ENCODE data around the gene SSR4. TPM values are rescaled to one million over a fixed set of nuclear protein-coding genes. Genes with fewer than 3 reads are reported as not detected.

SSR4 gene
- total and polyA plus RNA-seq, 12 donors, result 162 to 1,349 (median 366) TPM

DNA sequence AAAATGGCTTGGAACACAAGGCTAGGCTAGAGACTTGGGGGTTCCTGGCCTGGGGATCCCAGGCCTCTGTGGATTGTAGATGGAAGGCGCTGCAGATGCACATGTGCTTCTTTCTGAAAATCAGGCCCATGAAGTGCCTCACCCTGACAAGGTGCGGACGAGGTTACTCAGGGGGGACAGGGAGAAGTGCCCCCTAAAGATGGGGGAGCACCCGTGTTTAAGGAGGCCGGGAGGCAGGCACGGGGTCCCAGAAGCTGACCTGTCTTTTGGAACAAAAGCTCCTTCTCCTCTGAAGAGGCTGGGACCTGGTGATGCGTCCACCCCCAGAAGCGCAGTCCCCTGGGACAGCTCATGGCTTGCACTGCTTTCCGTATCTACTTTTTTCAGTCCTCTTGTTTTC lies 33.4 kb downstream of the SSR4 start:
- no peaks in the 10 kb centered on the region for H3K4me1 ChIP-seq (replicated peaks in 1 of 2)
- H3K9me3 ChIP-seq (replicated peaks in 1 of 3), result no peaks in the 10 kb centered on the region
- no peak for TF ChIP-seq POLR2A (IDR thresholded peaks at IDR 0.05)
- TF ChIP-seq, protein P1, sequence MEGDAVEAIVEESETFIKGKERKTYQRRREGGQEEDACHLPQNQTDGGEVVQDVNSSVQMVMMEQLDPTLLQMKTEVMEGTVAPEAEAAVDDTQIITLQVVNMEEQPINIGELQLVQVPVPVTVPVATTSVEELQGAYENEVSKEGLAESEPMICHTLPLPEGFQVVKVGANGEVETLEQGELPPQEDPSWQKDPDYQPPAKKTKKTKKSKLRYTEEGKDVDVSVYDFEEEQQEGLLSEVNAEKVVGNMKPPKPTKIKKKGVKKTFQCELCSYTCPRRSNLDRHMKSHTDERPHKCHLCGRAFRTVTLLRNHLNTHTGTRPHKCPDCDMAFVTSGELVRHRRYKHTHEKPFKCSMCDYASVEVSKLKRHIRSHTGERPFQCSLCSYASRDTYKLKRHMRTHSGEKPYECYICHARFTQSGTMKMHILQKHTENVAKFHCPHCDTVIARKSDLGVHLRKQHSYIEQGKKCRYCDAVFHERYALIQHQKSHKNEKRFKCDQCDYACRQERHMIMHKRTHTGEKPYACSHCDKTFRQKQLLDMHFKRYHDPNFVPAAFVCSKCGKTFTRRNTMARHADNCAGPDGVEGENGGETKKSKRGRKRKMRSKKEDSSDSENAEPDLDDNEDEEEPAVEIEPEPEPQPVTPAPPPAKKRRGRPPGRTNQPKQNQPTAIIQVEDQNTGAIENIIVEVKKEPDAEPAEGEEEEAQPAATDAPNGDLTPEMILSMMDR (IDR thresholded peaks at IDR 0.05), result no peak
- WGBS, 4 donors, result 57 to 100% (median 81%) methylated on average over 1 to 9 of the region's 9 CpGs
- DNase-seq, result no peak
- no peak overlapping the region for H3K27ac ChIP-seq
- H3K4me3 ChIP-seq, result no peak overlapping the region
- no peaks in the 10 kb centered on the region for H3K36me3 ChIP-seq (replicated peaks in 1 of 2)
- intact Hi-C loops (cut with DNase I), result no loop called here
- H3K27me3 ChIP-seq, result peaks cover 45% of the 10 kb centered on the region

DNA sequence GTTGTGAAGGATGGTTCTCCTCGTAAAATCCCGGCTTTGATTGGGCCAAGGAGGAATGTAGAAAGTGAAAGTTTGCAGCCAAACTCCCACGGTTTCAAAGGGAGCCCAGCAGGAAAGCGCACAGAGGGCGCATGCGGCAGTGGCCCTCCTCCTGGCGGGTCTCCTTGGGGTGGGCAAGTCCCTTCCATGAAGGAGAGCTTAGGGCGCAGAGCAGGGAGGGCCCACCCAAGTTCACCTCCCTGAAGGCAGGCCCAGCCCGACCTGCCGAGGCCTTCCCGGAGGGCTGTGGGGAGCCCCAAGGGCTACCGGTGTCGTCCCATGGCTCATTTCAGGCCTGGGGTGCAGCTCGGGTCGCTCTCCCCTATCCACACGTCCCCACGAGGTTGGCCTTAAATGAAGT lies 33.8 kb downstream of the SSR4 start:
- H3K27ac ChIP-seq, result peak overlapping the region in 1 of 5 donors; percentile 55

DNA sequence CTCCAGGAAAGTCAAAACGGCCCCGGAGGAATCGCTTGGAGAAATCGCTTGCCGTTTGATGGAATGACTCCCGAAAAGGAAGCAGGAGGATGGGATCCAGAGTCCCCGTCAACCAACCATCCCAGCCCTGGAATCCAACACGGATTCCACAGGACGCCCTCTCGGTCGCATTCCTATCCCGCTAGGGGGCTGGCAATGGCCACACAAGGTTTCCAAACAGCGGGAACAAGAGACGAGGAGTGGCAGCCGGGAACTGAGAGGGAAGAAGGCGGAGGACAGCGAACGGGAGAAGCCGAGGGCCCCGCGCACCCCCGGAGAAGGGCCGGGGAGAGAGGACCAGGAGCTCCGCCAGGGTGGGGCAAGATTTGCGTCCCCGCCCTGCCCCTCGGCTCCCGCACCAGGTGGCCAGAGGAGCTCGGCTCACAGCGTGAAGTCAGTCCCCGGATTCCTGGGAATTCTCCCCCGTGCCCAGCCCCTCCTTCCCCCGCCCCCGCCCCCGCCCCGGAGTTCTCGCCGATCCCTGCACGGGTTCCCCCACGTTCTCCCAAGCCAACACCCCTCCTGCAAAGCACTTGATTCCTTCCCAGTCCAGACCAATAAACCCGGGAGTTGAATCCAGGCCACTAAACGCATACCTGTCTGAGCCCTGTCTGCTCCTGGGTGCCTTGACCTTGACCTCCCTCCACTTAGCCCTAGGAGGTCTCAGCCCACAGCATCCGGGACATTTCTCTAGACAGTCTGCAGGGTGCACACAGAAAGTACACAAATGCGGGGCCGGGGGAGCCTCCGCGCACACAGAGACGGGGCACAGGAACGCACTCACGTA lies 34.5 kb downstream of the SSR4 start:
- H3K27me3 ChIP-seq, result peaks cover 39% of the 10 kb centered on the region

More for the DNA sequence above, 33.8 kb downstream of the SSR4 start:
- no peaks in the 10 kb centered on the region for H3K36me3 ChIP-seq (replicated peaks in 1 of 2)
- no peaks in the 10 kb centered on the region for H3K9me3 ChIP-seq (replicated peaks in 1 of 3)
- H3K4me3 ChIP-seq, result no peak overlapping the region
- DNase-seq, result no peak
- intact Hi-C loops (cut with DNase I), result no loop called here
- no peak for TF ChIP-seq POLR2A (IDR thresholded peaks at IDR 0.05)
- TF ChIP-seq, protein P1 (IDR thresholded peaks at IDR 0.05), result no peak
- WGBS, 4 donors, result 44 to 89% (median 62%) methylated on average over 6 to 17 of the region's 17 CpGs
- H3K4me1 ChIP-seq (replicated peaks in 1 of 2), result no peaks in the 10 kb centered on the region
- peaks cover 45% of the 10 kb centered on the region for H3K27me3 ChIP-seq

DNA sequence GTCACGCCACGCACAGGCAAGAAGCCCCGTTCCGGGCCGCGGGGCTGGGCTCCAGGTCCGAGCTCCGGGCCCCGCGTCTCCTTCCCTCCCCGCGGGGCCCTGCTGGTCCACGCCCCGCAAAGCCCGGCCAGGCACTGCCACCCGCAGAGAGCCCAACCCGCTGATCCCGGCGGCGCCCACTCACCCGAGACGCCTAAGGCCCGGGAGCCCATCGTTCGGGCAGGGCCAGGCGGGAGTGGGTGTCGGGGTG lies 35.0 kb downstream of the SSR4 start:
- TF ChIP-seq, protein P1 (IDR thresholded peaks at IDR 0.05), result no peak
- TF ChIP-seq POLR2A (IDR thresholded peaks at IDR 0.05), result no peak
- no peaks in the 10 kb centered on the region for H3K36me3 ChIP-seq (replicated peaks in 1 of 2)
- DNase-seq, result no peak
- peaks cover 34% of the 10 kb centered on the region for H3K27me3 ChIP-seq
- no peak overlapping the region for H3K27ac ChIP-seq
- H3K4me3 ChIP-seq, result no peak overlapping the region
- no peaks in the 10 kb centered on the region for H3K4me1 ChIP-seq (replicated peaks in 1 of 2)
- WGBS, 4 donors, result 1 to 31% (median 22%) methylated on average over 11 to 26 of the region's 27 CpGs; no CpG with 5 or more reads in 1 of the 4 donors
- no peaks in the 10 kb centered on the region for H3K9me3 ChIP-seq (replicated peaks in 1 of 3)
- intact Hi-C loops (cut with DNase I), result no loop called here

More for the DNA sequence above, 34.5 kb downstream of the SSR4 start:
- Histone ChIP-seq H3K27ac (peak overlapping the region in 1 of 5 donors; percentile 55), H3K36me3 (replicated peaks in 1 of 2) (no peaks in the 10 kb centered on the region), H3K4me3 (no peak overlapping the region), H3K9me3 (replicated peaks in 1 of 3) (no peaks in the 10 kb centered on the region), H3K4me1 (replicated peaks in 1 of 2) (no peaks in the 10 kb centered on the region)
- 21 to 45% (median 35%) methylated on average over 2 to 48 of the region's 50 CpGs for WGBS, 4 donors
- no peak for TF ChIP-seq POLR2A (IDR thresholded peaks at IDR 0.05)
- TF ChIP-seq, protein P1 (IDR thresholded peaks at IDR 0.05), result no peak
- intact Hi-C loops (cut with DNase I), result no loop called here
- DNase-seq, result no peak

All from adrenal gland (tissue), 12 donors.